H9 (cell line): ENCODE results near the gene KDM2B. TPM values are rescaled to one million over a fixed set of nuclear protein-coding genes. Genes with fewer than 3 reads are reported as not detected.
A peak's percentile ranks its signal among the peaks of the same experiment; 100 is the strongest.

ENCODE experiments used
- DNase-seq: peaks from one replicate; pipeline ENCODE4 v3.0.0-alpha.2; 2017
- H2AFZ ChIP-seq: one replicate; pipeline ENCODE4 v1.6.1; 2013; ENCODE audit warnings: mild to moderate bottlenecking, low read length, control low read depth, moderate library complexity
- H2AK5ac ChIP-seq: 2 replicates; pipeline ENCODE4 v1.6.1; 2013; ENCODE audit warnings: low read length, control low read depth, mixed read lengths; ENCODE audit not compliant: insufficient read length
- H2BK120ac ChIP-seq: one replicate; pipeline ENCODE4 v1.6.1; 2013; ENCODE audit warnings: low read depth, mild to moderate bottlenecking, low read length, control low read depth, inconsistent platforms; ENCODE audit not compliant: poor library complexity, severe bottlenecking
- H2BK12ac ChIP-seq: 2 replicates; pipeline ENCODE4 v1.6.1; 2013; ENCODE audit warnings: low read length, control low read depth, mixed read lengths, low read depth; ENCODE audit not compliant: insufficient read length
- H2BK15ac ChIP-seq: 2 replicates; pipeline ENCODE4 v1.6.1; 2013; ENCODE audit warnings: low read depth, low read length, control low read depth
- H2BK20ac ChIP-seq: one replicate; pipeline ENCODE4 v1.6.1; 2013; ENCODE audit warnings: low read depth, mild to moderate bottlenecking, low read length, control low read depth, inconsistent platforms; ENCODE audit not compliant: poor library complexity, severe bottlenecking
- H2BK5ac ChIP-seq: 2 replicates; pipeline ENCODE4 v1.6.1; 2013; ENCODE audit warnings: low read length, control low read depth, mixed read lengths; ENCODE audit not compliant: insufficient read length
- H3K14ac ChIP-seq: 2 replicates; pipeline ENCODE4 v1.6.1; 2013; ENCODE audit warnings: low read length, control low read depth; ENCODE audit not compliant: insufficient read depth
- H3K18ac ChIP-seq: 2 replicates; pipeline ENCODE4 v1.6.1; 2013; ENCODE audit warnings: low read depth, mild to moderate bottlenecking, mixed read lengths, low read length, control low read depth; ENCODE audit not compliant: insufficient read length
- H3K23ac ChIP-seq: 2 replicates; pipeline ENCODE4 v1.6.1; 2013; ENCODE audit warnings: low read length, control low read depth, mixed read lengths, low read depth; ENCODE audit not compliant: insufficient read length
- H3K23me2 ChIP-seq: 2 replicates; pipeline ENCODE4 v1.6.1; 2013; ENCODE audit warnings: low read depth, mild to moderate bottlenecking, mixed read lengths, low read length, control low read depth; ENCODE audit not compliant: insufficient read length, poor library complexity, severe bottlenecking
- H3K27ac ChIP-seq: 2 replicates; pipeline ENCODE4 v1.5.1; 2013; ENCODE audit warnings: low read length, control low read depth, mixed read lengths, low read depth; ENCODE audit not compliant: insufficient read length
- H3K27me3 ChIP-seq: 2 replicates; pipeline ENCODE4 v1.6.1; 2013; ENCODE audit warnings: low read length, control low read depth, inconsistent platforms; ENCODE audit not compliant: insufficient read depth
- H3K4ac ChIP-seq: 2 replicates; pipeline ENCODE4 v1.6.1; 2013; ENCODE audit warnings: low read depth, mild to moderate bottlenecking, control low read depth, inconsistent platforms, low read length, moderate library complexity
- H3K4me1 ChIP-seq: 2 replicates; pipeline ENCODE4 v1.6.1; 2013; ENCODE audit warnings: low read length, control low read depth, inconsistent platforms; ENCODE audit not compliant: insufficient read depth
- H3K4me2 ChIP-seq: 2 replicates; pipeline ENCODE4 v1.6.1; 2013; ENCODE audit warnings: low read length, control low read depth, mixed read lengths; ENCODE audit not compliant: insufficient read length, insufficient read depth
- H3K56ac ChIP-seq: 2 replicates; pipeline ENCODE4 v1.6.1; 2013; ENCODE audit warnings: low read depth, mild to moderate bottlenecking, mixed read lengths, low read length, control low read depth; ENCODE audit not compliant: insufficient read length
- H3K79me1 ChIP-seq: 2 replicates; pipeline ENCODE4 v1.6.1; 2013; ENCODE audit warnings: low read depth, mild to moderate bottlenecking, moderate library complexity, low read length, control low read depth, inconsistent platforms; ENCODE audit not compliant: insufficient read depth, poor library complexity, severe bottlenecking
- H3K79me2 ChIP-seq: 2 replicates; pipeline ENCODE4 v1.6.1; 2013; ENCODE audit warnings: low read length, control low read depth, inconsistent platforms; ENCODE audit not compliant: insufficient read depth
- H3K9ac ChIP-seq: 2 replicates; pipeline ENCODE4 v1.6.1; 2013; ENCODE audit warnings: low read length, control low read depth, mixed read lengths; ENCODE audit not compliant: insufficient read length; ENCODE audit errors: extremely low read depth
- H3K9me3 ChIP-seq: one replicate; pipeline ENCODE4 v1.6.1; 2013; ENCODE audit warnings: low read depth, low read length, inconsistent platforms; ENCODE audit not compliant: control insufficient read depth
- H3T11ph ChIP-seq: one replicate; pipeline ENCODE4 v1.6.1; 2013; ENCODE audit warnings: mild to moderate bottlenecking, low read length, control low read depth, inconsistent platforms
- H4K20me1 ChIP-seq: one replicate; pipeline ENCODE4 v1.6.1; 2013; ENCODE audit not compliant: control insufficient read depth, insufficient read length, insufficient read depth
- H4K5ac ChIP-seq: 2 replicates; pipeline ENCODE4 v1.6.1; 2013; ENCODE audit warnings: low read depth, mild to moderate bottlenecking, mixed read lengths, low read length, control low read depth; ENCODE audit not compliant: insufficient read length
- H4K8ac ChIP-seq: replicated peaks from 2 replicates; pipeline ENCODE4 v1.6.1; 2013; ENCODE audit warnings: low read length, control low read depth, mixed read lengths, low read depth; ENCODE audit not compliant: insufficient read length
- H4K91ac ChIP-seq: 2 replicates; pipeline ENCODE4 v1.6.1; 2013; ENCODE audit warnings: low read depth, mild to moderate bottlenecking, moderate library complexity, mixed read lengths, low read length, control low read depth; ENCODE audit not compliant: insufficient read length
- H3K27ac Mint-ChIP-seq, 3 experiments: 2 replicates in 2 of 3; 3 replicates in 1 of 3; pipeline ENCODE4 v1.8.0; 2020 to 2021; ENCODE audit warnings: mixed read lengths in 3 of 3, mild to moderate bottlenecking in 1 of 3, moderate library complexity in 1 of 3
- H3K27me3 Mint-ChIP-seq: 2 replicates; pipeline ENCODE4 v1.8.0; 2021; ENCODE audit warnings: low read depth, mild to moderate bottlenecking, moderate library complexity, mixed read lengths
- H3K36me3 Mint-ChIP-seq, 3 experiments: 2 replicates in 2 of 3; 3 replicates in 1 of 3; pipeline ENCODE4 v1.8.0; 2020 to 2021; ENCODE audit warnings: low read depth in 3 of 3, mixed read lengths in 3 of 3; ENCODE audit not compliant: insufficient read depth in 1 of 3
- H3K4me1 Mint-ChIP-seq, 2 experiments: 2 replicates each; pipeline ENCODE4 v1.8.0; 2020; ENCODE audit warnings: mixed read lengths in 2 of 2
- H3K4me3 Mint-ChIP-seq, 2 experiments: 2 replicates in 1 of 2; 3 replicates in 1 of 2; pipeline ENCODE4 v1.8.0; 2020 to 2021; ENCODE audit warnings: mild to moderate bottlenecking in 2 of 2, mixed read lengths in 2 of 2, moderate library complexity in 1 of 2
- H3K9me3 Mint-ChIP-seq, 2 experiments: 2 replicates in 1 of 2; 3 replicates in 1 of 2; pipeline ENCODE4 v1.8.0; 2020; ENCODE audit warnings: mild to moderate bottlenecking in 2 of 2, mixed read lengths in 2 of 2, moderate library complexity in 1 of 2
- CTCF ChIP-seq: fragments of 200-600 bp; sonication (generic); conservative IDR thresholded peaks from 3 replicates; pipeline ENCODE4 v1.8.0; 2021; ENCODE audit warnings: antibody characterized with exemption, mild to moderate bottlenecking
- WGBS: extraction: QIAGEN DNeasy Blood & Tissue Kit; methylation state at CpG from one replicate; pipeline ENCODE4 v1.1.7; 2013; ENCODE audit warnings: missing lambda C conversion rate, low lambda C conversion rate, mixed read lengths; ENCODE audit not compliant: insufficient read length; ENCODE audit errors: extremely low coverage; 5-methylcytosine and 5-hydroxymethylcytosine counted together
- total RNA-seq: library from RNA; stranded (reverse); gene quantifications from 2 replicates; pipeline ENCODE4 v1.2.1, GENCODE V29; 2021

Gene KDM2B
- total RNA-seq, 1 experiment from 2014 or later = 143 TPM

- H3K23ac ChIP-seq = no peak overlapping the region
- no peak overlapping the region for H2AK5ac ChIP-seq
- peaks cover 9% of the 10 kb centered on the region for H3K27me3 Mint-ChIP-seq
- H3T11ph ChIP-seq = no peak overlapping the region
- no peak overlapping the region for H3K56ac ChIP-seq
- peak overlapping the region in 1 of 3 experiments; percentile 51; a peak in 1 of 7 replicates for H3K27ac Mint-ChIP-seq
- no peak overlapping the region for H2BK20ac ChIP-seq
- H3K9me3 ChIP-seq = no peaks in the 10 kb centered on the region
- H2BK120ac ChIP-seq = no peak overlapping the region
- H3K4me2 ChIP-seq = no peak overlapping the region
- H3K4ac ChIP-seq = no peak overlapping the region
- H2BK12ac ChIP-seq = no peak overlapping the region
- H3K4me1 Mint-ChIP-seq = peaks cover 21 to 24% of the 10 kb centered on the region in 2 experiments
- no peak overlapping the region for H4K5ac ChIP-seq
- H3K9me3 Mint-ChIP-seq = peaks cover 0 to 2% of the 10 kb centered on the region in 2 experiments; a peak in 1 of 5 replicates
- WGBS = no CpG with 5 or more reads among the region's 4 CpGs
- H3K36me3 Mint-ChIP-seq = peaks cover 3 to 8% (median 4%) of the 10 kb centered on the region in 3 experiments; a peak in 6 of 7 replicates
- H2BK15ac ChIP-seq = no peak overlapping the region
- peaks cover 7% of the 10 kb centered on the region for H3K23me2 ChIP-seq
- H3K9ac ChIP-seq = no peak overlapping the region
- peaks cover 15% of the 10 kb centered on the region for H3K79me1 ChIP-seq
- H3K4me3 Mint-ChIP-seq = peak overlapping the region in 1 of 2 experiments; percentile 38; a peak in 2 of 5 replicates
- H3K79me2 ChIP-seq = peaks cover 12% of the 10 kb centered on the region; the same call in 1 of the 2 replicates
- H3K27ac ChIP-seq = no peak overlapping the region
- H2AFZ ChIP-seq = no peak overlapping the region
- H2BK5ac ChIP-seq = no peak overlapping the region
- no peak for TF ChIP-seq CTCF
- no peak overlapping the region for H3K18ac ChIP-seq
- H3K27me3 ChIP-seq = no peaks in the 10 kb centered on the region
- H4K91ac ChIP-seq = no peak overlapping the region
- H3K14ac ChIP-seq = no peak overlapping the region
- H4K20me1 ChIP-seq = no peaks in the 10 kb centered on the region
- H3K4me1 ChIP-seq = peaks cover 5% of the 10 kb centered on the region; the same call in 1 of the 2 replicates
- DNase-seq = no peak
- H4K8ac ChIP-seq = no peak overlapping the region
Observed at GRCh38 chr12:121468499-121468801, 112.4 kb downstream of the KDM2B start.
